ENCODE results near the gene ZFPL1. TPM values are rescaled to one million over a fixed set of nuclear protein-coding genes. Genes with fewer than 3 reads are reported as not detected.
A peak's percentile ranks its signal among the peaks of the same experiment; 100 is the strongest.
"Not testable (repeated sequence)": the region's sequence is repeated elsewhere in the genome, so short reads cannot be mapped to it uniquely, and the experiment has no call there.

Gene ZFPL1
- total RNA-seq, 1 donor from 2014 or later: 25.0 TPM

DNA sequence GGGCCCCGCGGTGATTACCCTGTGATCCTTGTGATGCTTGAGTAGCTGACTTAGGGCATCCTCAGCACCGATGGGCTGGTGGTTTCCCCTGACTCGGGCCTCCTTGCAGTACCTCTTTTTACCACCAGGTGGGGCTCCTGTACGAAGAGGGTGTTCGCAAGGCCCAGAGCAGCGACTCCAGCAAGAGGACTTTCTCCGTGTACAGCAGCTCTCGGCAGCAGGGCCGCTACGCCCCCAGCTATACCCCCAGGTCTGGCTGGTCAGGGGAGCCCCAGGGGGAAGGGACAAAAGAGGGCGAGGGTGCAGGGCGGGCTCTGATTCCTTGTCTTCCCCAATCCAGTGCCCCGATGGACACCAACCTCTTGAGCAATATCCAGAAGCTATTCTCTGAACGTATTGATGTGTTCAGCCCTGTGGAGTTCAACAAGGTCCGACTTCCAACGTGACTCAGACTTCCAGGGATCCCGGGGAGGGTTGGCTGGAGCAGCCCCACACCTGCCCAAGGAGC, 26.4 kb downstream of the ZFPL1 start:
- intact Hi-C loops (cut with DNase I): loop anchor here (2.0 to 5.0 kb wide), 2 partner anchors 96 to 152 kb away; partner anchors contain the start of genes ARL2 and POLA2
- ATAC-seq (peak; percentile 56), DNase-seq (ENCODE audit: missing footprints) (peak; percentile 90)

GRCh38 chr11:65111159-65111743, 27.2 kb downstream of the ZFPL1 start:
- ATAC-seq (no peak), DNase-seq (ENCODE audit: missing footprints) (no peak)
- intact Hi-C loops (cut with DNase I): loop anchor here (2.0 to 5.0 kb wide), 2 partner anchors 96 to 151 kb away; partner anchors contain the start of genes ARL2 and POLA2

GRCh38 chr11:65111744-65112545, 27.9 kb downstream of the ZFPL1 start, which contains the start of gene TM7SF2:
Gene TM7SF2, plus strand, starts transcription at chr11:65111872. Its CDS starts 144 bp downstream, at chr11:65112016.
- ATAC-seq: peak; percentile 92
- peak; percentile 99 for DNase-seq (ENCODE audit: missing footprints)
- intact Hi-C loops (cut with DNase I): loop anchor here (2.0 to 5.0 kb wide), 2 partner anchors 97 to 150 kb away; partner anchors contain the start of genes ARL2 and POLA2

- peak; percentile 56 for ATAC-seq
- peak; percentile 78 for DNase-seq (ENCODE audit: missing footprints)
- intact Hi-C loops (cut with DNase I): loop anchor here (5.0 kb wide), 1 partner anchor 150 kb away; the partner anchor contains the start of gene POLA2
These were observed 28.7 kb downstream of the ZFPL1 start for GRCh38 chr11:65112546-65113360.

- ATAC-seq: no peak
- no peak for DNase-seq (ENCODE audit: missing footprints)
- intact Hi-C loops (cut with DNase I): loop anchor here (5.0 kb wide), 1 partner anchor 149 kb away; the partner anchor contains the start of gene POLA2
These were observed 29.3 kb downstream of the ZFPL1 start for GRCh38 chr11:65113361-65113756.

GRCh38 chr11:65113839-65114238, 29.8 kb downstream of the ZFPL1 start:
- ATAC-seq: no peak
- intact Hi-C loops (cut with DNase I): loop anchor here (5.0 kb wide), 1 partner anchor 148 kb away; the partner anchor contains the start of gene POLA2
- DNase-seq (ENCODE audit: missing footprints): no peak

GRCh38 chr11:65114538-65115171, 30.6 kb downstream of the ZFPL1 start:
- DNase-seq (ENCODE audit: missing footprints) (no peak), ATAC-seq (no peak)
- intact Hi-C loops (cut with DNase I): loop anchor here (5.0 kb wide), 1 partner anchor 148 kb away; the partner anchor contains the start of gene POLA2

DNA sequence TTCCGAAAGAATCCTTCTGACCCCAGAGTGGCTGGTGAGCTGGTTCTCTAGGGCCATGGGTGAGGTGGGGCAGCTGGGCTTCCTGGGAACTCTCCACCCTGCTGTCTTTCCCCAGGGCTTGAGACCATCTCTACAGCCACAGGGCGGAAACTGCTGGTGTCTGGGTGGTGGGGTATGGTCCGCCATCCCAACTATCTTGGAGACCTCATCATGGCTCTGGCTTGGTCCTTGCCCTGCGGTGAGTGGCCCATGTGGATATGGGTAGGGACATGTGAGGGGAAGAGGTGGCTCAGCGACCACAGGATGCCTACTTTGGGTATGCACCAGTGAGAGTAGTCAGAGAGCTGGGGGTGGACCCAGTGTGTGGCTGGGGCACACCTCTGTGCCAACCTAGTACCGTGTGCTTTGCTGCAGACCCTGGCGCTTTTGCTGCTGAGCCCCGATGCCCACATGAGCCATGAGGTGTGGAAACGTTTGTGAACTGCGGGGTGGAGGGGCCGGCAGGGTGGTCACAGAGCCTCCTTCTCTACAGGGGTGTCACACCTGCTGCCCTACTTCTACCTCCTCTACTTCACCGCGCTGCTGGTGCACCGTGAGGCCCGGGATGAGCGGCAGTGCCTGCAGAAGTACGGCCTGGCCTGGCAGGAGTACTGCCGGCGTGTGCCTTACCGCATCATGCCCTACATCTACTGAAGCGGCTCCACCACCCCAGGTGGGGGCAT, 31.5 kb downstream of the ZFPL1 start:
- DNase-seq (ENCODE audit: missing footprints): no peak
- no peak for ATAC-seq
- intact Hi-C loops (cut with DNase I): no loop called here

DNA sequence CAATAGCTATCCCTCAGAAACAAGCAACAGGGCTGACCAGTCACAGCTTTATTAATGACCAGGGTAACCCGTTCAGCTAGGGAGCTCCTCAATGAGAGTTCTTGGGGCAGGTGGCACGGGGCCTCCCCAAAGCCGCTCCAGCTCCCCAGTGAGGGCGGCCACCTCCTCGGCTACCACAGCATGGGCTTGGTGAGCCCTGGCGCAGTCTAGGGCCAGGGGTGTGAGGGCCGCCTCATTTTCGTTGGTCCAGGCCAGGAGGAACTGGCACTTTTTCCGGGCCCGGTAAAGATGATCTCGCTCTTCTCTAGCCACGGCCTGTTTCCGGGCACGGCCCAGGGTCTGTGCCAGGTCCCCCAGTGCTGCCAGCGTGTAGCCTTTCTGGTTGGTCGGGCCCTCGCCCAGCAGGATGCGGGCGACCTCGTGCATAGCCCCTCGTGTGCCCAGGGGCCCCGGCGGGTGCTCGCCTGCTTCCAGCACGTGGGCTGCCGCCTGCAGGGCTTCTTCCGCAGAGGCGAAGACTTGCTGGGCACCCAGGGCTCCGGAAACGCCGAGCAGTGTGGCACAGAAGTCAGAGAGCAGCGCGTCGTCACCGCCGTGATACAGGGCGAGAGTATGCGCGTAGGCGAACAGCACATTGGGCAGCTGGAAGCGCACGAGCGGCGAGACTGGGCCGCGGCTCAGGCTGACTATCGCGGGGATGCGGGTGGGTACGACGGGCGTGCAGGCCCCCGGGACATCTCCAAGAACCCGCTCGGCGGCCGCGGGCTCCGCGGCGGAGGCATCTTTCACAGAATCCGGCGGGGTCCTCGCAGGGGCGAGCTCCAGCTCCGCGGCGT, 32.6 kb downstream of the ZFPL1 start:
- DNase-seq (ENCODE audit: missing footprints) (no peak), ATAC-seq (no peak)
- intact Hi-C loops (cut with DNase I): loop anchor here (1.0 kb wide), 1 partner anchor 32 kb away; the partner anchor contains the start of genes CDCA5 and ZFPL1

DNA sequence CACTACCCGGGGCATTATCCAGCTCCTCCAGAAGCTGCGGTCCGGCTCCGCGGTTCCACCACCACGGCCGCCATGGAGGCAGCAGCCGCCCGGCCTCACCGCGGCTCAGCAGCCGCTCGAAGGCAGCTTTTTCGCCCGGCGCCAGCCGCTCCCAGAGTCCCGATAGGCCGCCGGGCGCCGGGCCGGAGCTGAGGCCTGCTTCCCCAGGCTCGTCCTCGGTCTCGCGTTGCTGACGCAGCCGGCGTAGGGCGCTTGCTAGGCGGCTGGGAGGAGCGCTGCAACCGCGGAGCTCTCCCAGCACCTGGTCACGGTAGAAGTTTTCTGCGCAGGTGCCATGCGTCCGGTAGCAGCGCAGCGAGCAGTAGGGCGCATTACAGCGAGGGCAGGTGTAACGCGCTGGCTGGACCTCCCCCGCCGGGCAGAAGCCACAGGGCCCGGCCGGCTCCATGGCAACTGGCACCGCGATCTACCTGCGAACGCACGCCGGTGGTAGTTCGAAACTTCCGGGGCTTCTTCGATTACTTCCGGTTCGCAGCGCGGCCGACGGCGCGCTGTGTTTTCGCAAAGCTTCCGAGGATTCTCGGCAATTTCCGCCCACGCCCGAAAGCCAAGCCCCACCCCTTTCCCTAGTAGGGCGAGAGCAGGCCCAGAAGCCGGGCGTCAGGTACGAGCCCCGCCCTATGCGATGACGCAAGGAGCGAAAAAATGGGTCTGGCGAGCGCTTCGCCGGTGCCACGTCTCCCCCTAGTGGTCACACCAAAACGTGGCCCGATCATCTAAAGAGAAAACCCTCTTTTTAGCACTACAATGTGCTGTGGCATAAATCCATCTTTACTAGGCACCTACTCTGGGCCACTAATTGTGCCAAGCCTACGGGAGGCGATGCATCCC, 33.4 kb downstream of the ZFPL1 start, which contains the start of gene ZNHIT2:
ZNHIT2 (minus strand) TSS at position 496 of the 891 bp plus-strand sequence; CDS start at position 448, 48 bp downstream.
- peak; percentile 100 for DNase-seq (ENCODE audit: missing footprints)
- intact Hi-C loops (cut with DNase I): loop anchor here (1.0 kb wide), 1 partner anchor 33 kb away; the partner anchor contains the start of genes CDCA5 and ZFPL1

DNA sequence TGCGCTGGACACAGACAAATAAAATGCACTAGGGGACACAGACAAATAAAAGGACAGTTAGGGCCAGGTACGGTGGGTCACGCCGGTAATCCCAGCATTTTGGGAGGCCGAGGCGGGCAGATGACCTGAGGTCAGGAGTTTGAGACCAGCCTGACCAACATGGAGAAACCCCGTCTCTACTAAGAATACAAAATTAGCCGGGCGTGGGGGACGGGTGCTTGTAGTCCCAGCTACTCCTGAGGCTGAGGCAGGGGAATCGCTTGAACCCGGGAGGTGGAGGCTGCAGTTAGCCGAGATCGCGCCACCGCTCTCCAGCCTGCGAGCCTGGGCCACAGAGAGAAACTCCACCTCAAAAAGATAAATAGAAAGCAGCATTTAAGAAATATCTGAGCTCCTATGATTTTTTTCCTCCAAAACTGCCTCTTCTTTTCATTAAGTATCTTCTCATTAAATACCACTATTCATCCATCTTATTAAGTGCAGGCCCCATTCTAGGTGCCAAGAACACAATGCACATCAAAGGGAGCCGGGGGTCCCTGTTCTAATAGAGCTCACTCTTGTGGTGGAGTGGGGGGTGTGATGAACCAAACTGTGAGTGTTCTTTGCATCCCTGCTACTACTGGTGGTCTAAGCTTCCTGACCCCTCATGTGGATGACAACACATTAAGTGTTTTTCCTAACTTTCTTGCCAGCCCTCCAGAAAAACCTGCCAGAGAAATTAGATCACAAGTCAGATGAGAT, 34.2 kb downstream of the ZFPL1 start:
- intact Hi-C loops (cut with DNase I): no loop called here
- DNase-seq (ENCODE audit: missing footprints): no peak
- ATAC-seq: no peak

More for the DNA sequence above, 33.4 kb downstream of the ZFPL1 start, which contains the start of gene ZNHIT2:
- ATAC-seq: peak; percentile 88

DNA sequence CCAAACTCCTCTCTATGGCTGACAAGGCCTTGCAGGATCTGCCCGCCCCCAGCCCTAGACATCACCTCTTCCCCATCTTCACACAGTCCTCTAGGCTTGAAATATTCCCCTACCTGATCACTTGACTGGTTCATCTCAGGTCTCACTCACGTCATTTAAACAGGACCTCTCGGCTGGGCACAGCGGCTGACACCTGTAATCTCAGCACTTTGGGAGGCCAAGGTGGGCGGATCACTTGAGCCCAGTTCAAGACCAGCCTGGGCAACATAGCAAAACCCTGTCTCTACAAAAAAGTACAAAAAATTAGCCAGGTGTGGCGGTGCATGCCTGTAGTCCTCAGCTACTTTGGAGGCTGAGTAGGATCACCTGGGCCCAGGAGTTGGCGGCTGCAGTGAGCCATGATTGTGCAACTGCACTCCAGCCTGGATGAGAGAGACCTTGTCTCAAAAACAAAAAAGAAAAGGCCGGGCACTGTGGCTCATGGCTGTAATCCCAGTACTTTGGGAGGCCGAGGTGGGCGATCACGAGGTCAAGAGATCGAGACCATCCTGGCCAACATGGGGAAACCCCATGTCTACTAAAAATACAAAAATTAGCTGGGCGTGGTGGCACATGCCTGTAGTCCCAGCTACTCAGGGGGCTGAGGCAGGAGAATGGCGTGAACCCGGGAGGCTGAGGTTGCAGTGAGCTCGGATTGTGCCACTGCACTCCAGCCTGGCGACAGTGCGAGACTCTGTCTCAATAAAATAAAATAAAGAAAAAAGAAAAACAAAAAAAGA, 35.1 kb downstream of the ZFPL1 start:
- ATAC-seq; DNase-seq (ENCODE audit: missing footprints); intact Hi-C loops (cut with DNase I): not testable (repeated sequence)

GRCh38 chr11:65119670-65119995, 35.6 kb downstream of the ZFPL1 start:
- no peak for ATAC-seq

GRCh38 chr11:65120831-65121230, 36.8 kb downstream of the ZFPL1 start:
- intact Hi-C loops (cut with DNase I): no loop called here
- DNase-seq (ENCODE audit: missing footprints): no peak
- ATAC-seq: no peak

More at GRCh38 chr11:65119670-65119995, 35.6 kb downstream of the ZFPL1 start:
- no peak for DNase-seq (ENCODE audit: missing footprints)
- intact Hi-C loops (cut with DNase I): no loop called here
